Neural crest cell (in vitro differentiated cells): ENCODE data around the gene ARFGEF3. TPM values are rescaled to one million over a fixed set of nuclear protein-coding genes. Genes with fewer than 3 reads are reported as not detected.

Experiments used
- DNase-seq: peaks from one replicate; pipeline ENCODE4 v3.0.0; 2021; ENCODE audit warnings: low read depth, mixed read lengths, low spot score
- H3K27ac Mint-ChIP-seq: one replicate; pipeline ENCODE4 v1.8.0; 2021; ENCODE audit warnings: mild to moderate bottlenecking, mixed read lengths; ENCODE audit not compliant: unreplicated experiment
- H3K27me3 Mint-ChIP-seq: 2 replicates; pipeline ENCODE4 v1.8.0; 2021; ENCODE audit warnings: low read depth, mild to moderate bottlenecking, mixed read lengths
- H3K36me3 Mint-ChIP-seq: 2 replicates; pipeline ENCODE4 v1.8.0; 2021; ENCODE audit warnings: low read depth, mild to moderate bottlenecking, mixed read lengths
- H3K4me1 Mint-ChIP-seq: 2 replicates; pipeline ENCODE4 v1.8.0; 2021; ENCODE audit warnings: mixed read lengths
- H3K4me3 Mint-ChIP-seq: one replicate; pipeline ENCODE4 v1.8.0; 2021; ENCODE audit warnings: mild to moderate bottlenecking, mixed read lengths
- H3K9me3 Mint-ChIP-seq: 2 replicates; pipeline ENCODE4 v1.8.0; 2021; ENCODE audit warnings: mixed read lengths
- total RNA-seq: library from RNA; stranded (reverse); gene quantifications from 2 replicates; pipeline ENCODE4 v1.2.1, GENCODE V29; 2021
- TF ChIP-seq, protein P1 (sequence below): fragments of 200-600 bp; sonication (generic); conservative IDR thresholded peaks from 2 replicates; pipeline ENCODE4 v1.5.0; 2021; ENCODE audit warnings: antibody characterized with exemption, mild to moderate bottlenecking

Gene ARFGEF3
- total RNA-seq, 1 donor from 2014 or later = 0.30 TPM

DNA sequence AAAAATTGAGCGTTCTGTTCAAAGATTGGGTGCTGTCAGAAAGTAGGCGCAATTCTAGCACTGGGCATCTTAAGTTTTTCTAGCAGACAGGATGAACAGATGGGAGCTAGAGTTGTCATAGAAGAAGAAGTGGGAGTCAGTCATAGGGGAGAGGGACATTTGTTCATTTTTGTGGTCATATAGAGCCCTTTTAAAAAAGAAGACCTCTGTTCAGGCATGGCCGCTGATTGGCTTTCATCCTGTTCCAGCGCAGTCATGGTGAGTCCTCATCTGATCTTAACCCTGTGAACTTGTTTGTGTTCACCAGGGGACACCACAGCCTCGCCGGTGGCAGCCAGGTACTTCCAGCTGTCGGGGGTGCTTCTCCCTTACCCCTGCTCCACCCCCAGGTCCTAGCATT is 86.3 kb downstream of the ARFGEF3 start:
- TF ChIP-seq, protein P1, sequence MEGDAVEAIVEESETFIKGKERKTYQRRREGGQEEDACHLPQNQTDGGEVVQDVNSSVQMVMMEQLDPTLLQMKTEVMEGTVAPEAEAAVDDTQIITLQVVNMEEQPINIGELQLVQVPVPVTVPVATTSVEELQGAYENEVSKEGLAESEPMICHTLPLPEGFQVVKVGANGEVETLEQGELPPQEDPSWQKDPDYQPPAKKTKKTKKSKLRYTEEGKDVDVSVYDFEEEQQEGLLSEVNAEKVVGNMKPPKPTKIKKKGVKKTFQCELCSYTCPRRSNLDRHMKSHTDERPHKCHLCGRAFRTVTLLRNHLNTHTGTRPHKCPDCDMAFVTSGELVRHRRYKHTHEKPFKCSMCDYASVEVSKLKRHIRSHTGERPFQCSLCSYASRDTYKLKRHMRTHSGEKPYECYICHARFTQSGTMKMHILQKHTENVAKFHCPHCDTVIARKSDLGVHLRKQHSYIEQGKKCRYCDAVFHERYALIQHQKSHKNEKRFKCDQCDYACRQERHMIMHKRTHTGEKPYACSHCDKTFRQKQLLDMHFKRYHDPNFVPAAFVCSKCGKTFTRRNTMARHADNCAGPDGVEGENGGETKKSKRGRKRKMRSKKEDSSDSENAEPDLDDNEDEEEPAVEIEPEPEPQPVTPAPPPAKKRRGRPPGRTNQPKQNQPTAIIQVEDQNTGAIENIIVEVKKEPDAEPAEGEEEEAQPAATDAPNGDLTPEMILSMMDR = no peak
- DNase-seq = no peak
- H3K27ac Mint-ChIP-seq = no peak overlapping the region
- no peaks in the 10 kb centered on the region for H3K36me3 Mint-ChIP-seq
- no peak overlapping the region for H3K4me3 Mint-ChIP-seq
- H3K9me3 Mint-ChIP-seq = no peaks in the 10 kb centered on the region
- H3K4me1 Mint-ChIP-seq = peaks cover 7% of the 10 kb centered on the region
- no peaks in the 10 kb centered on the region for H3K27me3 Mint-ChIP-seq

DNA sequence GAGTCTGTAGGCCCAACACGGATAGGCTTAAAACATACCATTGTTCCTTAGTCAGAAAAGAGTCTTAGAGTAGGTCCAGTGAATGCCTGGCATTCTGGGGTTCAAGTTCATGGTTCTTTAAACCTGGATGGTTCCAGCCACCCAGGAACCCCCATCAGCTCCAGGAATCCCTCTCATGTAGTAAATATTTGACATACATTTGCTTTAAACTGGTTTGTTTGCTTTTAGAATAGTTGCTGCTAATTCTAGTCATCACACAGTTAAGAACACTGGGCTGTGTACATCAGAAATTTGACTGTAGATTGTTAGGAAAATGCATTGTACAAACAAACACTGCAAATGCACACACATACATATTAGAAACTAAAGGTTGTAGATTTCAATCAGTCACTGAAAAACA is 87.1 kb downstream of the ARFGEF3 start:
- Mint-ChIP-seq H3K27ac (no peak overlapping the region), H3K4me1 (peaks cover 7% of the 10 kb centered on the region), H3K27me3 (no peaks in the 10 kb centered on the region), H3K9me3 (no peaks in the 10 kb centered on the region), H3K36me3 (no peaks in the 10 kb centered on the region), H3K4me3 (no peak overlapping the region)
- TF ChIP-seq, protein P1 = no peak
- no peak for DNase-seq

DNA sequence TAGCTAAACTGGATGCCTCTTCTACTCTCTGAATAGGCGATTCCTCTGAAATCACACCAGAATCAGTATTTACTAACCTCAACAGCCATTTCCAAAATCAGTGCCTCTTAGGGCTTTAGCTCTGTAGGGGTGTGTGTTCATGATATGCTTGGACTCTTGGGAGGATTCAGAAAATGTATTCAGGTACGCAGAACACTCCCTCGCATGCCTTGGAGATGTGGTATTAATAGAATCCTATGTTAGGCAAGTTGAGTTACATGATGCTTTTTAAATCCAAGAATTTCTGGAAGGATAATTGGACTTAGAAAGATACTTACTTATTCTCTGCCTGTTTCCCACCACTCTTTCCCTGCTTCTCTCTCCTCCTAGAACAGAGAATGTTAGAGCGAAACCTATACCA is 88.3 kb downstream of the ARFGEF3 start:
- H3K27me3 Mint-ChIP-seq = no peaks in the 10 kb centered on the region
- peaks cover 7% of the 10 kb centered on the region for H3K4me1 Mint-ChIP-seq
- TF ChIP-seq, protein P1 = no peak
- H3K27ac Mint-ChIP-seq = no peak overlapping the region
- no peak for DNase-seq
- H3K36me3 Mint-ChIP-seq = no peaks in the 10 kb centered on the region
- H3K4me3 Mint-ChIP-seq = no peak overlapping the region
- no peaks in the 10 kb centered on the region for H3K9me3 Mint-ChIP-seq

DNA sequence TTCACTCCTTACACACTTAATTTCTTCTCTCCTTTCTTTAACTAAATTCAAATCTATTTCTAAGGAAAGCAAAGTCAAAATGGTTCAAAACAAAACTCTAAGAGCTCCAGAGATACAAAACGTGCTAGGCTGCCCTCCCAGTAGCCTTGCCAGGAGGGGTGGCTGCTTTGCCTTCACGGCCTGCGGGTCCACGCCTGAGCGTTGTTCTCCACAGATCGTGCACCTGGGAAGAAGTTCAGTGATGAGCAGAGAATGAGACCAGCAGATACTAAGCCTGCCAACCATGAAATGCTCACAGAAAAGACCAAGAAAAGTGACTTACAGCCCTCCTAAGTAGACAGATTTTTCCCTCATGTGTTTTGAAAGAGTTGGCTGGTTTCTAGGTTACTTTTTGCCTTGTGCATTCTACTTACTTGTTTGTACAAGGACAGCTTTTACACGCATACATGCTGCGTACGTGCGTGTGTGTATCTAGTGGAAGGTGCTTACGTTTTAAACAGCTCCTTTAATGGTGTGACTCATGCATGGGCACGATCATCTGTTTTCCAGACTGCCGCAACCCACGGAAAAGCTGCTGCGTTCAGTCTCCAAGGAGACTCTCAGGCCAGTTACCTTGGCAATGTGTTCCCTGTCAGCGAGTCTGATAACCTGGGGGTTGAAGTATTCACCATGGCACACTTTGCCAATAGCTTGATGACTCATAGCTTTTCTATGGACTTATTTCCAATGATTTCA is 88.9 kb downstream of the ARFGEF3 start:
- Mint-ChIP-seq H3K4me3 (no peak overlapping the region), H3K27me3 (no peaks in the 10 kb centered on the region), H3K9me3 (no peaks in the 10 kb centered on the region), H3K36me3 (no peaks in the 10 kb centered on the region), H3K4me1 (peaks cover 7% of the 10 kb centered on the region), H3K27ac (no peak overlapping the region)
- no peak for DNase-seq
- TF ChIP-seq, protein P1 = no peak

DNA sequence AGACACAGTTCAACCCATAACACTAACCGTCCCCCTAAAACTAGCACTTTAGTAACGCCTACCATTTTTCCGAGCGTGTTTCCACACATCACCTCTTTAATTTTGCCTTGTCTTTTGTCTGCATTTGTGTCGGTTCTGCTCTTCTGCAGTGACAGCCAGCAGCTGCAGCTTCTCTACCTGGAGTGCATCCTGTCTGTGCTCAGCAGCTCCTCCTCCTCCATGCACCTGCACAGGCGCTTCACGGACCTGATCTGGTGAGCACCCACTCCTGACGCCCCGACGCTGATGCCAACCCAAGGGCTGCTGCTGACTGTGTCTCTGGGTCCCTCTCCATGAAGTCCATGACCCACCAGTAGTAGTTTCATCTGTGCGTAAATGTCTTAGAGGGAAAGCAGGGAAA is 92.0 kb downstream of the ARFGEF3 start:
- Mint-ChIP-seq H3K4me3 (no peak overlapping the region), H3K36me3 (no peaks in the 10 kb centered on the region), H3K9me3 (no peaks in the 10 kb centered on the region), H3K27me3 (no peaks in the 10 kb centered on the region), H3K4me1 (peaks cover 7% of the 10 kb centered on the region), H3K27ac (peak overlapping the region; percentile 29)
- no peak for DNase-seq
- TF ChIP-seq, protein P1 = no peak
